B cell (primary cell): ENCODE measurements around the gene PWWP2B.

Source experiments
- CTCF ChIP-seq: fragments of 200-600 bp; IDR thresholded peaks from one replicate; pipeline ENCODE4 v1.8.0; 2022; ENCODE audit warnings: antibody characterized with exemption, mild to moderate bottlenecking
- EZH2 ChIP-seq: IDR thresholded peaks from 2 replicates; pipeline ENCODE4 v1.6.1; 2012; ENCODE audit warnings: borderline replicate concordance, low read depth, mild to moderate bottlenecking, moderate library complexity, low read length; ENCODE audit not compliant: insufficient read depth, poor library complexity, severe bottlenecking

DNA sequence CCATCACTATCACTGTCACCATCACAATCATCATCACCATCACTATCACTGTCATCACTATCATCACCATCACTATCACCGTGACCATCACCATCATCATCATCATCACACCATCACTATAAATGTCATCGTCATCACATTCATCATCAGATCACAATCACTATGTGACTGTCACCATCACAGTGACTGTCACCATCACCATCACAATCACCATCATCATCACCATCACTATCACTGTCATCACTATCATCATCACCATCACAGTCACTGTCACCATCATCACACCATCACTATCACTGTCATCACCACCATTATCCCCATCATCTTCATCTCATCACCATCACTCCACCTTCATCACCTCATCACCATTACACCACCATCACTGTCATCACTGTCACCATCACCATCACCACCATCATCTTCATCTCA, 31.0 kb downstream of the PWWP2B start:
- TF ChIP-seq CTCF (no peak), EZH2 (no peak)
